IMR-90 (cell line): ENCODE measurements around the gene ETV6. TPM values are rescaled to one million over a fixed set of nuclear protein-coding genes. Genes with fewer than 3 reads are reported as not detected.

Source experiments
- ATAC-seq: fragments of 200-7000 bp; cut with Tn5 transposase; 2 replicates; pipeline ENCODE4 v1.9.1; 2020; ENCODE audit warnings: low read depth, mild to moderate bottlenecking, moderate library complexity
- BruUV-seq: library from RNA; stranded (reverse); fragments of 400-500 nt; replicated peaks from 2 replicates; lab custom pipeline; 2021; lab: Mats Ljungman, UMichigan
- CTCF ChIA-PET: fragments of 300-600 bp; formaldehyde crosslinking; extraction: SDS; loops from one replicate; lab custom pipeline; 2021; ENCODE audit warnings: antibody characterized with exemption; lab: Yijun Ruan, JAX
- POLR2A ChIA-PET: fragments of 300-600 bp; sonication (Branson Sonifier 250); formaldehyde crosslinking; loops from one replicate; lab custom pipeline; 2022; ENCODE audit warnings: antibody characterized with exemption; ENCODE audit not compliant: unreplicated experiment; lab: Charles Lee
- DNase-seq: peaks from one replicate; pipeline ENCODE4 v3.0.0; 2013
- H2AFZ ChIP-seq: replicated peaks from 2 replicates; pipeline ENCODE3; 2013; ENCODE audit warnings: low read length, mild to moderate bottlenecking; ENCODE audit not compliant: poor library complexity
- H2AK5ac ChIP-seq: 2 replicates; pipeline ENCODE4 v1.6.1; 2013; ENCODE audit warnings: low read depth, low read length, inconsistent platforms
- H2AK9ac ChIP-seq: replicated peaks from 2 replicates; pipeline ENCODE3; 2013; ENCODE audit warnings: mild to moderate bottlenecking, low read depth, low read length, moderate library complexity; ENCODE audit not compliant: poor library complexity
- H2BK120ac ChIP-seq: 2 replicates; pipeline ENCODE4 v1.6.1; 2013; ENCODE audit warnings: low read depth, low read length, inconsistent platforms
- H2BK15ac ChIP-seq: 3 replicates; pipeline ENCODE4 v1.6.1; 2013; ENCODE audit warnings: low read depth, low read length, inconsistent platforms
- H2BK20ac ChIP-seq: 2 replicates; pipeline ENCODE4 v1.6.1; 2013; ENCODE audit warnings: low read depth, mild to moderate bottlenecking, inconsistent platforms, low read length, moderate library complexity
- H2BK5ac ChIP-seq: 2 replicates; pipeline ENCODE4 v1.6.1; 2013; ENCODE audit warnings: mild to moderate bottlenecking, low read depth, low read length, inconsistent platforms; ENCODE audit not compliant: poor library complexity, severe bottlenecking
- H3K14ac ChIP-seq: replicated peaks from 2 replicates; pipeline ENCODE4 v1.6.1; 2013; ENCODE audit warnings: low read depth, low read length, inconsistent platforms
- H3K18ac ChIP-seq: 2 replicates; pipeline ENCODE4 v1.6.1; 2013; ENCODE audit warnings: low read depth, low read length, control low read depth
- H3K23ac ChIP-seq: 2 replicates; pipeline ENCODE4 v1.6.1; 2013; ENCODE audit warnings: low read depth, low read length, inconsistent platforms
- H3K27ac ChIP-seq: 2 replicates; pipeline ENCODE4 v1.5.1; 2013; ENCODE audit warnings: mild to moderate bottlenecking, control low read depth, low read length; ENCODE audit not compliant: insufficient read depth
- H3K27me3 ChIP-seq: 2 replicates; pipeline ENCODE4 v1.6.1; 2013; ENCODE audit warnings: low read length; ENCODE audit not compliant: control insufficient read depth, insufficient read depth
- H3K36me3 ChIP-seq: 2 replicates; pipeline ENCODE4 v1.6.1; 2013; ENCODE audit warnings: low read length, mixed read lengths; ENCODE audit not compliant: control insufficient read depth, insufficient read depth
- H3K4ac ChIP-seq: 2 replicates; pipeline ENCODE4 v1.6.1; 2013; ENCODE audit warnings: low read depth, low read length, inconsistent platforms
- H3K4me1 ChIP-seq: 2 replicates; pipeline ENCODE4 v1.6.1; 2013; ENCODE audit warnings: low read length, mixed read lengths; ENCODE audit not compliant: control insufficient read depth, insufficient read depth
- H3K4me2 ChIP-seq: 2 replicates; pipeline ENCODE4 v1.6.1; 2013; ENCODE audit warnings: low read depth, mild to moderate bottlenecking, control low read depth, low read length, moderate library complexity
- H3K4me3 ChIP-seq: 2 replicates; pipeline ENCODE4 v1.5.1; 2013; ENCODE audit warnings: low read depth, mild to moderate bottlenecking, control low read depth, low read length, moderate library complexity; ENCODE audit not compliant: insufficient read depth
- H3K56ac ChIP-seq: 2 replicates; pipeline ENCODE4 v1.6.1; 2013; ENCODE audit warnings: low read length, inconsistent platforms; ENCODE audit not compliant: insufficient read depth; ENCODE audit errors: extremely low read depth
- H3K79me1 ChIP-seq, 2 experiments: 2 replicates each; pipeline ENCODE4 v1.6.1; 2013; ENCODE audit warnings: low read length in 2 of 2, inconsistent platforms in 1 of 2, low read depth in 1 of 2
- H3K9ac ChIP-seq: 2 replicates; pipeline ENCODE4 v1.6.1; 2013; ENCODE audit warnings: low read depth, low read length, control low read depth
- H3K9me1 ChIP-seq: 2 replicates; pipeline ENCODE4 v1.6.1; 2013; ENCODE audit warnings: low read length, inconsistent platforms; ENCODE audit not compliant: insufficient read depth
- H3K9me3 ChIP-seq: 2 replicates; pipeline ENCODE4 v1.6.1; 2013; ENCODE audit warnings: low read length; ENCODE audit not compliant: control insufficient read depth, insufficient read depth
- H4K20me1 ChIP-seq: 2 replicates; pipeline ENCODE4 v1.6.1; 2013; ENCODE audit warnings: low read length, inconsistent platforms; ENCODE audit not compliant: insufficient read depth
- H4K5ac ChIP-seq: 2 replicates; pipeline ENCODE4 v1.6.1; 2013; ENCODE audit warnings: mild to moderate bottlenecking, low read depth, low read length, control low read depth
- H4K8ac ChIP-seq, 2 experiments: 2 replicates each; pipeline ENCODE4 v1.6.1; 2013; ENCODE audit warnings: low read depth in 2 of 2, low read length in 2 of 2, control low read depth in 1 of 2, inconsistent platforms in 1 of 2
- H4K91ac ChIP-seq: 2 replicates; pipeline ENCODE4 v1.6.1; 2013; ENCODE audit warnings: low read depth, low read length, inconsistent platforms; ENCODE audit not compliant: insufficient read depth
- CEBPB ChIP-seq: IDR thresholded peaks from 2 replicates; pipeline ENCODE4 v1.6.1; 2012; ENCODE audit warnings: low read depth, low read length, improper control_type of control experiment
- FOS ChIP-seq: fragments of 150-350 bp; IDR thresholded peaks from 2 replicates; pipeline ENCODE4 v1.6.1; 2016; ENCODE audit warnings: low read depth, low read length
- MAZ ChIP-seq: IDR thresholded peaks from 2 replicates; pipeline ENCODE4 v1.6.1; 2012; ENCODE audit warnings: low read depth, mild to moderate bottlenecking, low read length, improper control_type of control experiment, moderate library complexity, borderline replicate concordance
- SMC3 ChIP-seq: fragments of 150-350 bp; IDR thresholded peaks from 2 replicates; pipeline ENCODE4 v1.6.1; 2016; ENCODE audit warnings: low read depth, mild to moderate bottlenecking, antibody characterized with exemption, low read length, moderate library complexity
- WGBS, 2 experiments: methylation state at CpG; one replicate each; pipeline versions ENCODE4 v1.1.5 to v1.1.7; 2013; ENCODE audit warnings: missing lambda C conversion rate in 2 of 2; ENCODE audit not compliant: insufficient read length in 1 of 2; ENCODE audit errors: extremely low coverage in 2 of 2; 5-methylcytosine and 5-hydroxymethylcytosine counted together
- dilution Hi-C: fragments of 300-500 bp; cut with HindIII; formaldehyde crosslinking; loops from one replicate; pipeline ENCODE4 v1.14.3; 2018; ENCODE audit warnings: low sequenced_read_pairs; ENCODE audit not compliant: unreplicated experiment
- in situ Hi-C: fragments of 300-500 bp; cut with MboI; formaldehyde crosslinking; loops from 3 replicates; pipeline ENCODE4 v1.14.3; 2019; ENCODE audit warnings: low sequenced_read_pairs, inconsistent platforms, mixed read lengths
- intact Hi-C: fragments of 100-400 bp; cut with micrococcal nuclease; formaldehyde crosslinking; loops from 2 replicates; pipeline ENCODE4 v1.10.0; 2022
- polyA plus RNA-seq, 3 experiments: library from polyadenylated mRNA; depleted of rRNA; stranded (reverse); fragments of >200 nt; gene quantifications; 2 replicates each; pipeline ENCODE4 v1.2.3, GENCODE V29; 2012; ENCODE audit warnings: low replicate concordance in 1 of 3
- total RNA-seq: library from RNA; depleted of rRNA; stranded (reverse); fragments of >200 nt; gene quantifications from 2 replicates; pipeline ENCODE4 v1.2.3, GENCODE V29; 2012

Gene ETV6
- total and polyA plus RNA-seq, 2 of the 4 experiments (the other 2 are of a cell fraction) = 8.4 to 9.9 TPM

- H2BK15ac ChIP-seq = no peak overlapping the region
- H3K18ac ChIP-seq = no peak overlapping the region
- H3K36me3 ChIP-seq = no peaks in the 10 kb centered on the region; the same call in 1 of the 2 replicates
- H4K5ac ChIP-seq = no peak overlapping the region
- H4K20me1 ChIP-seq = peaks cover 47% of the 10 kb centered on the region
- H3K4ac ChIP-seq = no peak overlapping the region
- no peak overlapping the region for H3K27ac ChIP-seq
- no peak overlapping the region for H3K4me3 ChIP-seq
- no peak overlapping the region for H2AK9ac ChIP-seq
- no peak overlapping the region for H2BK20ac ChIP-seq
- H3K9me3 ChIP-seq = no peaks in the 10 kb centered on the region
- H2AK5ac ChIP-seq = no peak overlapping the region
- no peak overlapping the region for H3K9ac ChIP-seq
- H3K9me1 ChIP-seq = peaks cover 11% of the 10 kb centered on the region; the same call in 1 of the 2 replicates
- no peak overlapping the region for H2AFZ ChIP-seq
- TF ChIP-seq CEBPB = no peak
- no peak for TF ChIP-seq MAZ
- no peak for TF ChIP-seq FOS
- no peak for TF ChIP-seq SMC3
- ATAC-seq = no peak
- H2BK5ac ChIP-seq = no peak overlapping the region
- no peak overlapping the region for H4K91ac ChIP-seq
- H3K56ac ChIP-seq = no peak overlapping the region
- dilution Hi-C loops = no loop called here
- peaks cover 17% of the 10 kb centered on the region for H3K4me1 ChIP-seq
- H3K27me3 ChIP-seq = no peaks in the 10 kb centered on the region
- no TSS peak for BruUV-seq
- no peak overlapping the region for H2BK120ac ChIP-seq
- WGBS, 2 experiments = no CpG with 5 or more reads among the region's 2 CpGs
- POLR2A ChIA-PET = no interaction called here
- H3K14ac ChIP-seq = no peak overlapping the region
- no peak overlapping the region for H4K8ac ChIP-seq
- CTCF ChIA-PET = interaction anchor here (1.4 kb wide), 1 partner anchor 77 kb away, joined by 3 read pairs; no protein-coding TSS in a partner anchor
- H3K79me1 ChIP-seq = peaks cover 13 to 87% of the 10 kb centered on the region in 2 experiments
- H3K4me2 ChIP-seq = no peak overlapping the region
- no peak for DNase-seq
- no peak overlapping the region; the same call in 1 of the 2 replicates for H3K23ac ChIP-seq
- intact Hi-C loops = loop anchor here (5.0 to 10.0 kb wide), 3 partner anchors 52 to 680 kb away; no protein-coding TSS in a partner anchor
- in situ Hi-C loops = no loop called here
These were observed 5.3 kb downstream of the ETV6 start for GRCh38 chr12:11654802-11655201.
